HG03469 (cell line): Measurements from ENCODE around the gene PSMD8.
"Not testable (repeated sequence)": the region's sequence is repeated elsewhere in the genome, so short reads cannot be mapped to it uniquely, and the experiment has no call there.

Experiments used
- ATAC-seq: cut with Tn5 transposase; IDR thresholded peaks from one replicate; pipeline ENCODE4 v1.9.1; 2021; ENCODE audit warnings: mild to moderate bottlenecking, moderate library complexity, moderate number of reproducible peaks; ENCODE audit not compliant: unreplicated experiment

The PSMD8 gene

DNA sequence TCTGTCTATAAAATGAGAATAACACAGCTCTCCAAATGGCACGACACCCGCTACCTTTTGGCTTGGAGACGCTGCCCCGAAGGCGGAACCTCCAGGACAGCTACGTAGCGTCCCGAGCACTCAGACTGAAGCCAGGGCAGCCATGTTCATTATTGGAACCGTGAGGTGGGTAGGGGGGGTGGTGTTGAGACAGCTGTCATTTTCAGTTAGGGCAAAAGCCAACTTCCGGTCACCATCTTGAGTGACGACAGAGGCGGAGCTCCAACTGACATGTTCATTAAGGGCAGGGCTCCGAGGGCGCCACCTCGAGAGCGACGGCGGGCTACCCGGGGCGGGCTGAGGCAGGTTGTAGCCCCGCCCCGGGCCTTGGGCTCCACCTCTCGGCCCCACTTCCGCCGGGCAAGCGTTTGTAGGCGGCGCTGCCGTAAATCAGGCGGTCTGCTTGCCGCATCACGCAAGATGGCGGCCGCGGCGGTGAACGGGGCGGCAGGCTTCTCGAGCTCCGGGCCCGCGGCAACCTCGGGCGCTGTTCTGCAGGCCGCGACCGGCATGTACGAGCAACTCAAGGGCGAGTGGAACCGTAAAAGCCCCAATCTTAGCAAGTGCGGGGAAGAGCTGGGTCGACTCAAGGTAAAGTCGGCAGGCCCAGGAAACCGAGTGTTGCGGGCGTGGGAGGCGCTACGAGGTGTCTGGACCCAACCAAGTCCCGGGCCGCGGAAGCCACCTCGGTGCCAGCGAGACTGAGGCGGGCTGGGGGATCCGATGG is at the start of gene PSMD8:
Gene PSMD8, plus strand, starts transcription at position 240 of the 766 bp plus-strand sequence. Its CDS starts 31 bp downstream, at position 271.
- ATAC-seq: peak; percentile 85

DNA sequence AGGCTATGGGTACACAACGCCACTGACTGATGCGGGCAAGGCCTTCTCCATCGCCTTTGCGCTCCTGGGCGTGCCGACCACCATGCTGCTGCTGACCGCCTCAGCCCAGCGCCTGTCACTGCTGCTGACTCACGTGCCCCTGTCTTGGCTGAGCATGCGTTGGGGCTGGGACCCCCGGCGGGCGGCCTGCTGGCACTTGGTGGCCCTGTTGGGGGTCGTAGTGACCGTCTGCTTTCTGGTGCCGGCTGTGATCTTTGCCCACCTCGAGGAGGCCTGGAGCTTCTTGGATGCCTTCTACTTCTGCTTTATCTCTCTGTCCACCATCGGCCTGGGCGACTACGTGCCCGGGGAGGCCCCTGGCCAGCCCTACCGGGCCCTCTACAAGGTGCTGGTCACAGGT is 47.8 kb upstream of the PSMD8 start:
- ATAC-seq: no peak

DNA sequence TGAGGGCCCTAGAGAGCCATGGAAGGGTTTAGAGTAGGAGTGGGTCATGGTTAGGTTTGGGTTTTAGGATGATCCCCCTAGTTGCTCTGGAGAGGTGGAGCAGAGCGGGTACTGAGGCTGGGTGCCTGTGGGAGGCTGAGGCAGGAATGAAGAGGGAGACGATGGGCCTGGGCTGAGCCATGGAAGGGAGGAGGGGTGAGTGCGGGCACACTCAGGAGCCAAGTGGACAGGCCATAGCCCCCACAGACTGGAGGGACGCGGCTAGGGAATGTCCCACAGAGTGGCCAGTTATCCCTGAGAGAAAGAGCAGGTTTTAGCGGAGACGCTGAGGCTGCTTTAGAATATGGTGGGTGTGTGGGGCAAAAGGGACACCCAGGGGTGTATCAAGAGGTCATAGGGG is 44.7 kb upstream of the PSMD8 start:
- no peak for ATAC-seq

DNA sequence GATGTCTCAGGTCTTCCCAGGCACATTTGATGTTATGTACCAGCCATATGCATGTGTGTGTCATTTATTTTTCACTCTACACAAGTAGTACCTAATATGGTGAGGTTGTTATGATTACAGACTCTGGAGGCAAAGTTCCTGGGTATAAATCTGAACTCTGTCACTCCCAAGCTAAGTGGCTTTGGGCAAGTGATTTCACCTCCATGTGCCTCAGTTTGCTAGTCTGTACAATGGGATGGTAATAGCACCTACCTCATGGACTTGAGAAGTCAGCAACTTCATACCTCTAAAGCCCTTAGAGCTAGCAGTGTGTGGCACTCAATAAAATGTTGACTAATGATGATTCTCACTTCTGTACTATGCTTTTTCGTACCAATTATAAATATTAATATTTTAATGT is 42.6 kb upstream of the PSMD8 start:
- no peak for ATAC-seq

DNA sequence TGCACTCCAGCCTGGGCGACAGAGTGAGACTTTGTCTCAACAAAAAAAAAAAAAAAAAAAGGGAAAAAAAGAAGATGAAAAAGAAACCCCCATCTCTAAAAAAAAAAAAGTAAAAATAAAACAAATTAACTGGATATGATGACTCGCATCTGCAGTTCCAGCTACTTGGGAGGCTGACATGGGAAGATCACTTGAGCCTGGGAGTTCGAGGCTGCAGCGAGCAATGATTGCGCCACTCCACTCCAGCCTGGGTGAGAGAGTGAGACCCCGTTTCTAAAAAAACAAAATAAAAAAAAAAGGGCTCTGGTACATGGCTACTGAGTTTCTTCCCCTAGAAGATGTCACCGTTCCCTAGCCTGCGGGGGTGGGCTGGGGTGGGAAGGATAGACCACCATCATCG is 41.1 kb upstream of the PSMD8 start:
- ATAC-seq: no peak

DNA sequence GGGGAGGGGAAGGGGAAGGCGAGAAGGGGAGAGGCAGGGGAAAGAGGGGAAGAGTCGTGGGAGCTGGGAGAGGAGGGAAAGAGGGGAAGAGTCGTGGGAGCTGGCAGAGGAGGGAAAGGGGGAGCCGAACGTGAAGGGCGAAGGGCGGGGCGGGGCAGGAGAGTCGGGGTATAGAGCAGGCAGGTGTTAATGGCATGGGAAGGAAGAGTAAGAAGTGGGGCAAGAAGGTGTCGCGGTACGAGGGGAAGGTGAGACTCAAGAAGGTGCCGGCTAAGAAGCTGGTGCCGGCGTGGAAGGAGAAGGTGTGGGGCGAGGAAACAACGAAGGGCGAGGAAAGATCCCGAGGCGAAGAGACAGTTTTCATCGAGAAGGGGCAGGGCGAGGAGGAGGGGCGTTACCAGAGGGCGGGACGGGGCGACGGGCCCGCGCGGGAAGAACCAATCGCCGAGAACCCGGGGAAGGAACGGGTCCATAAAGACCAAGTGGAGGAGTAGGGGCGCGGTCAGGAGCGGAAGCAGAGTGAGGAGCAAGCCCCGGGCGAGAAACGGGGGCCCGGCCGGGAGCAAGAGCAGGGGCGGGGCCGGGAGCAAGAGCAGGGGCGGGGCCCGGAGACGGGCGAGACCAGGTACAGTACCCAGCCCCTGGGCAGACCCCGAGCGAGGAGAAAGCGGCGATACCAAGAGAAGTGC is 38.3 kb upstream of the PSMD8 start:
- peak; percentile 29 for ATAC-seq

DNA sequence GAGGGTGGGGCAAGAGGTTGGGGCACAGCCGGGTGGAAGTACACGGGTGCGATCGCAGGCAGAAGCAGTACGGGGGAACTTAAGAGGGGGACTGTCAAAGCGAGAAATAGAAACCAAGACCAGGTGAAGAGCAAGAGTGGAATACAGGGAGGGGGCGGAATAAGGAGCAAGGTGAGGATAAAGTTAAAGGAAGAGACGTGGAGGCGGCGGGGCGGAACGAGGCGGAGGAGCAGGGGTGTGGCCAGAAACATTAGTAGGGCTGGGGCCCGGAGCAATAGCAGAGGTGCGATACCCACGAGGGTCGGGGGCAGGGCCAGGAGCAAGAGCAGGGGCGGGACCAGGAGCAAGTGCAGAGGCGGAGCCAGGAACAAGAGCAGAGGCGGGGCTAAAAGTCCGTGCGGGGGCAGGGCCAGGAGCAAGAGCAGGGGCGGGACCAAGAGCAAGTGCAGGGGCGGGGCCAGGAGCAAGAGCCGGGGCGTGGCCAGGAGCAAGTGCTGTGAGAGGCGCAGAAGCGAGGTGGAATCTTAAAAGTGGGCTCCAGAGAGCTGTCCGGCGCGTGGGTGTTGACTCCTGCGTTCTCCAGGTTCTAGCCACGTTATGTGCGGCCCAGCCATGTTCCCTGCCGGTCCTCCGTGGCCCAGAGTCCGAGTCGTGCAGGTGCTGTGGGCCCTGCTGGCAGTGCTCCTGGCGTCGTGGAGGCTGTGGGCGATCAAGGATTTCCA is 37.6 kb upstream of the PSMD8 start:
- ATAC-seq: no peak

DNA sequence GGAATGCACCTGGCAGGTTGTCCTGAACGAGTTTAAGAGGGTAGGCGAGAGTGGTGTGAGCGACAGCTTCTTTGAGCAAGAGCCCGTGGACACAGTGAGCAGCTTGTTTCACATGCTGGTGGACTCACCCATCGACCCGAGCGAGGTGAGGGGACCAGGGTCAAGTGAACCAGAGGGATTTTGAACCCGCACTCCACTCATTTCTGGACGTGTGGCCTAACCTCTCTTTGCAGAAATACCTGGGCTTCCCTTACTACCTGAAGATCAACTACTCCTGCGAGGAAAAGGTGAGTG is 37.1 kb upstream of the PSMD8 start:
- no peak for ATAC-seq

DNA sequence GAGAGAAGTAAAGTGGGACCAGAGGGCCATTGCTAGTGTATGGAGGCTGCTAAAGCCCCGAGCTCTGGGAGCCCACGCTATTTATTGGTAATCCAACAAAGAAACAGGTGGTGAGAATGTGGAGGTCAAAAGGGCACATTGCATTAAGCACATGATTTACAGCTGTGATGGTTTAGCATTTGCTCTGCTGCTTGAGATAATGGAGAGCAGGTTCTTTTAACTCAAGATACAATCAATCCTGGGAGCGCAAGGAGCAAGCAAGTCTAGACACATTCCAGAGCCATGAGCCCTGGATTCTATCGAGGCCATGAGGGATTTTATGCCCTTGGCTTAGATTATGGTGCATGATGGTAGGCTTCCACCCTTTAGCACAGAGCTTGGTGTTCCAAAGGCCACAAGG is 35.4 kb upstream of the PSMD8 start:
- ATAC-seq: not testable (repeated sequence)

DNA sequence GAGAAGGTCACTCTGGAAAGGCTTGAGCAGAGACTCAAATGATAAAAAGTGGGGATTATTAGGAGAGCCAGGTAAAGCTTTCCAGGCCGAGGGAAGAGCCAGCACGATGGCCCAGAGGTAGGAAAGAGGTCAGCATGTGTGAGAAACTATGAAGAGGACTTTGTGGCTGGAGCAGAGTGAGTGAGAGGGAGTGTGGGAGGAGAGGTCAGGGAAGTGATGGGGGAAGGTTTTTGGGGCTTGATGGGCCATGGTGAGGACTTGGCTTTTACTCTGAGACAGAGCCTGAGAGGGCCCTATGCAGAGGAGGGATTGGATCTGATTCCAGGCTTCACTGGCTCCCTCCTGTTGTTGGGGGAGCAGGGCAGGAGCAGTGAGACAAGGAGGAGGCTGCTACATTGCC is 33.4 kb upstream of the PSMD8 start:
- ATAC-seq: no peak

DNA sequence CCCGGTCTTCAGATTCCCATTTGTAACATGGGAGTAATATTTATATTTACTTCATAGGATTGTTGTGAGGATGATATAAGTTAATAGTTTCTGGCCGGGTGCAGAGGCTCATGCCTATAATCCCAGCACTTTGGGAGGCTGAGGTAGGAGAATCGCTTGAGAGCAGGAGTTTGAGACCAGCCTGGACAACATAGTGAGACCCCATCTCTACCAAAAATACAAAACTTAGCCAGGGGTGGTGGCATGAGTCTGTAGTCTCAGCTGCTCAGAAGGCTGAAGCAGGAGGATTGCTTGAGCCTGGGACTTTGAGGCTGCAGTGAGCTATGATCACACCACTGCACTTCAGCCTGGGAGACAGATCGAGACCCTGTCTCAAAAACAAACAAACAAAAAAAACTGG is 27.5 kb upstream of the PSMD8 start:
- no peak for ATAC-seq

DNA sequence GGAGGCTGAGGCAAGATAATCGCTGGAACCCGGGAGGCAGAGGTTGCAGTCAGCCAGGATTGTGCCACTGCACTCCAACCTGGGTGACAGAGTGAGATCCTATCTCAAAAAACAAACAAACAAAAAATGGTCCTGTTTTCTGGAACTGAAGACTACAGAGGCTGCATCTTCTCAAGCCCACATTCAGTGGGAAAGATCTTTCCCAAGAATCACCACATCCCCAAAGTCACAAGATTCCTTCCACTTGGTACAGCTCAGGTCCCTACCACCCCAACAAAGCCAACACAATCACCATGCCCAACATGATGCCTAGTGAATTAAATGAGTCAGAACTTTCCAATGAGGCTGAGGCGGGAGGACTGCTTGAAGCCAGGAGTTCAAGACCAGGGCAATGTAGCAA is 23.5 kb upstream of the PSMD8 start:
- ATAC-seq: no peak

DNA sequence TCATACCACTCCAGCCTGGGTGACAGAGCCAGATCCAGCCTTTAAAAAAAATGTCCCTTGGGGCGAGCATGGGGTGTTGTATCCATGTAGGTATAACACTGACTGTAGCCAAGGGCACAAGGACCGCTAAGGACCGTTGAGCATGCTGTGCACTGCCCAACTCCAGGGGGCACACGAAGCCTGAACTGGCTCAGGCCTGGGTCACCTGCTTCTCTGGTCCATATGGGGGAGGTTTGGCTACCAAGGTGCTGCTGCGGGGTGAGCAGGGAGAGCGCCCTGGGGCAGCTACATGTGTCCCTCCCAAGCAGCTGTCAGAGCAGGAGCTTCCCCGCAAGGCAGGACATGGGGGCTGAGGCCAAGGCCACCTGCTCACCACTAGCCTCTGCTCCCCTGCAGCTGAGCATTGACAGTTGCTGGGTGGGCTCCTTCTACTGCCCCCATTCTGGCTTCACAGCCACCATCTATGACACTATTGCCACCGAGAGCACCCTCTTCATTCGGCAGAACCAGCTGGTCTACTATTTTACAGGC is 22.4 kb upstream of the PSMD8 start:
- no peak for ATAC-seq

DNA sequence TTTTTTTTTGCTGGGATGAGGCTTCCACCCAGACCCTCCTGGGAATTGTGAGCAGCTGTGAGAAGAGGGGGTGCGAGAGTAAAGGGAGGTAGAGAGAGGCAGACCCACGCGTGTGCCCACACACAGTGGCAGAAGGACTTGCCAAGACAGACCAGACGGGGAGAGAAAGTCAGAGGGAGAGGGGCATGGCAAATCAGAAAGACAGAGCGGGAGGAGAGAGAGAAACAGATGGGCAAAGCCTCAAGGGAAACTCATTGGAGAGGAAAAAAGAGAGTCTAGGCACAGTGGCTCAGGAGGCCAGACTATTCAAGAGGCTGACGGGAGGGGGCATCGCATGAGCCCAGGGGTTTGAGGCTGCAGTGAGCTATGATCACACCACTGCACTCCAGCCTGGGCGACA is 21.8 kb upstream of the PSMD8 start:
- ATAC-seq: no peak

DNA sequence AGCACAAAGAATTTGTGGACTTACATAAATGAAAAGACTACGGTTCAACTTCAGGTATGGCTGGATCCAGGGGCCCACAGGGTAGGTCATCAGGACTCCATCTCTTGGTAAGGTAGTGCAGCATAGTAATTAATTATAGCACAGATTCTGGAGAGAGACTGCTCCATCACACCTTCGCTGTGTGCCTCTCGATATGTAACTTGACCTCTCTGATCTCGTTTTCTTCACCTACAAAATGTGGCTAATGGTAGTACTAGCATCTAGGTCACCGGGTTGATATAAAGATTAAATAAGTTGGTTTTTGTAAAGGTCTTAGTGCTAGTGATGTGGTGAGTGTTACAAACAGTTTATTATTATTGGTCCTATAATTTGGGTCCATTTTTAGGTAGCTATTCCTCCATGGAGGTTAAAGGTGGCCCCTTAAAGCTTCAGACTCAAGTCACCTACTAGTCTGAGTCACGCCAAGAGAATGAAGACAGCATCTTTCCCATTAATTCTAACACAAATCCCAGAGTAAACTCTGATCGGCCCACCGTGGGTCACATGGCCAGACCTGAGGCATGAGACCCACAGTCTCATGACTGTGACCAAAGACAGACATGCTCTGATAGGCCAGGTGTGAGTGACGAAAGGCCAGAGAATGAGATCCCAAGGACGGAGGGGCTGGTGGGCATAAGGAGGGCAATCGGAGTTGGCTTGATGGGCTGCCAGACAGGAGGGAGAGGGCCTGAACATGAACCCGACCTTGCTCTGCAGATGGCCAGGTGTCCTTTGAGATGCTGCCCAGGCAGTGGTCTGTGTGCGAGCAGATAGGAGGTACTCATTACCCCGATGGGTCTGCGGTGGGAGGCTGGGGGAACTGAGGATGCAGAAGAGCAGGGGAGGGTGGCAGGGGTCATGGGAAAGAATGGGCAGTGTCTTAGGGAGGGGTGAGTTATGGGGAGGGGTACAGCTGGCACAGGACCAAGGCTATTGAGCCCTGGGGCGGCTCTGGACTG is 18.3 kb upstream of the PSMD8 start:
- ATAC-seq: no peak

DNA sequence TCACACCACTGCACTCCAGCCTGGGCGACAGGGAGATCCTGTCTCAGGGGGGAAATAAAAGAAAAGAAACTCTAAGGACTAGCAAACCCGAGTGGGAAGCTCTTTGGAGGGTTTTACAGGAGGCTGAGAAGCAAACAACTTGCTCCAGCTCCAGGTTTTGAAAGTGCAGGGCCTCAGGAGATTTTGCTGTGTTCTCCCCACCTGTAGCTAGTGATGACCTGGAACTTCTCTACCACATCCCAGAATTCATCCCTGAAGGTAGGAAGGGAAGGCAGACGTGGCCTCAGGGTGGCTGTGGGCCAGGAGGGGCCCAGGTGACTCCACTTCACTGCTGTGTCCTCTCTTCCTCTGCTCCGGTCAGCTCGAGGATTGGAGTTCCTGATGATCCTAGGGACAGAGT is 16.3 kb upstream of the PSMD8 start:
- no peak for ATAC-seq

DNA sequence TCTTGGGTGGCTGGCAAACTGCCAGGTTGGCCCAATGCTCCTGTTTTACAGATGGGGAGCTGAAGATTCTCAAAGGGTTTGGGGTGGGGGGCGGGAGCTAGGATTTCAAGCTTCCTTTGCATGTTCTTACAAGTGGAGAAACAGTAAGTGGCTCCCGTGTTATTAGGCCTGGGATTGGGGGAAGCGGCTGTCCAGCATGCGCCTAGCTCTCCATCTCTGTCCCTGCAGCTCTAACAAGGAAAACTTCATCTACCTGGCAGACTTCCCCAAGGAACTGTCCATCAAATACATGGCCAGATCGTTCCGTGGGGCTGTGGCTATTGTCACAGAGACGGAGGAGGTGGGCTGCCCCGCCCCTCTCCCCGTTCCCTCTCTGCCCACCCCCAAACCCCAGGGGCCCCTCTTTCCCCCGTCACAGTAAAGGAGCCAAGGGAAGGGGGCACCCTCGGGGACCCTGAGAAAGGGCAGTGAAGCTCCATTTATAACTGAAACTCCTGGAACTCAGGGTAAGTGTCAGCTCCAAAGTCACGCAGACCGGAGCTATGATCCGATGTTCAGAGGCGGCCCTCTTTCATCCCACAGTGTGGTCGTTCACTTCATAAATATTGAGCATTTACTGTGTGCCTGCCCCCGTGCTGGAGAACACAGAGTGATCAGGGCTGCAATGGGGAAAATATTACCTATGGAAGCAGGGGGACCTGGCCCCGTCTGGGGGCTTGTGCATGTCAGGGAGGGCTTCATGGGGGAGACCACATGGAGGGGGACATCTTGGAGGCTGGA is 14.9 kb upstream of the PSMD8 start:
- no peak for ATAC-seq

DNA sequence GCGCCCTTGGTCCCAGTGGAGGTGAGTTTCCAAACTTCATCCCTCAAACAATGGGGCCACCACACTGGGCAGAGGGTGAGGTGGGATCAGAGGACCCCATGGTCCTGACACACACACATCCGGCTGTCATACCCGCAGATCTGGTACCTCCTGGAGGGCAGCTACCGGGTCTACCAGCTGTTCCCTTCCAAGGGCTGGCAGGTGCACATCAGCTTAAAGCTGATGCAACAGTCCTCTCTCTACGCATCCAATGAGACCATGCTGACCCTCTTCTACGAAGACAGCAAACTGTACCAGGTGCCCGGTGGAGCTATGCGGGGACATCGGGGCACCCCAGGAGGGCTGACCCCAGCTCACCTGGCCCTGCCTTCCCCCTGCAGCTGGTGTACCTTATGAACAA is 14.0 kb upstream of the PSMD8 start:
- no peak for ATAC-seq

DNA sequence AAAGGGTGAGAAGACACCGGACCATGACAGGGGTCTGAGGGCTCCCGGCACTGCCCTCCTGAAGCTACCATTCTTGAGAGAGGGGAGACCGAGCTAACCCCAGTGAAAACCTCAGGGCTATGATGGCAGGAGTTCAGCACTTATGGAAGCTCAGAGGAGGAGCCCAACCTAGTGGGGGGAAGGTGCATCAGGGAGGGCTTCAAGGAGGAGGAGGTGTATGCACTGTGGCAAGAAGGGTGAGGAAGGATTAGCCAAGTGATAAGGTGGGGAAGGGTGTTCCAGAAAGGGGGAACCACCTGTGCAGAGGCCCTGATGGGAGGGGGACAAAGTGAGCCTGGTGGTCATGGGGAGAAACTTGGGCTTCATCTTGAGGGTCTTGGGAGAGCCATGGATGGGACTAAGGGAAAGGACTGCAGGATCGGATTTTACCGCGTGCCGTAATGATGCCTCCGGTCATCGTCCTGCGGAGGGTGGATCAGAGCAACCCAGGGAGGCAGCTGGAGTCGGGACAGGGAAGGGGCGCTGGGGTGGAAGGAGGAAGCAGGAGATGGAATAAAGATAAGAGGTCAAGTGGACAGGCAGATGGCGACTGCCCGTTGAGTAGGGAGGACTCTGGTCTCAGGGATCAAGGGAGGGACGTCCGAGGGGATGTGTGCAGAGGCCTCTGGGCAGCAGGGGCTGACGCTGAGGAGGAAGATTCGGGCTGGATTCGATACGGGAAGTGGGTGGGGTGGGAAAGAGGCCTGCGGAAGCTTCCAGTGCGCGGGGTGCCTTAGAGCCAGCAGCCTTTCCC is 13.3 kb upstream of the PSMD8 start:
- ATAC-seq: no peak
